GM12875 (cell line): Measurements from ENCODE around the gene CORO6.
"Not testable (repeated sequence)": the region's sequence is repeated elsewhere in the genome, so short reads cannot be mapped to it uniquely, and the experiment has no call there.

ENCODE experiments used
- H3K4me3 ChIP-seq: one replicate; pipeline ENCODE4 v1.5.1; 2011; ENCODE audit warnings: low read depth, low read length, control low read depth
- CTCF ChIP-seq: IDR thresholded peaks from 2 replicates; pipeline ENCODE4 v1.5.1; 2011; ENCODE audit warnings: low read depth, mild to moderate bottlenecking, control low read depth, inconsistent platforms, low read length, moderate library complexity, borderline replicate concordance; ENCODE audit not compliant: insufficient read depth

The CORO6 gene

GRCh38 chr17:29661213-29661612 lies 38.5 kb upstream of the CORO6 start:
- H3K4me3 ChIP-seq = no peak overlapping the region
- TF ChIP-seq CTCF = no peak

GRCh38 chr17:29659155-29659554 lies 36.4 kb upstream of the CORO6 start:
- no peak for TF ChIP-seq CTCF
- H3K4me3 ChIP-seq = no peak overlapping the region

- H3K4me3 ChIP-seq = no peak overlapping the region
- no peak for TF ChIP-seq CTCF
Measured at GRCh38 chr17:29655323-29655722, 32.6 kb upstream of the CORO6 start.

- no peak overlapping the region for H3K4me3 ChIP-seq
Measured at GRCh38 chr17:29653995-29654714, 31.4 kb upstream of the CORO6 start.

GRCh38 chr17:29652976-29653375 lies 30.3 kb upstream of the CORO6 start:
- no peak for TF ChIP-seq CTCF
- H3K4me3 ChIP-seq = no peak overlapping the region

More at GRCh38 chr17:29653995-29654714, 31.4 kb upstream of the CORO6 start:
- no peak for TF ChIP-seq CTCF

GRCh38 chr17:29651913-29652312 lies 29.2 kb upstream of the CORO6 start:
- H3K4me3 ChIP-seq = not testable (repeated sequence)

- H3K4me3 ChIP-seq = no peak overlapping the region
- TF ChIP-seq CTCF = no peak
Measured at GRCh38 chr17:29650396-29650795, 27.7 kb upstream of the CORO6 start.
